HG02870 (cell line): ENCODE data around the gene MGAT2.
A peak's percentile ranks its signal among the peaks of the same experiment; 100 is the strongest.
"Not testable (repeated sequence)": the region's sequence is repeated elsewhere in the genome, so short reads cannot be mapped to it uniquely, and the experiment has no call there.

Experiments
- ATAC-seq: cut with Tn5 transposase; IDR thresholded peaks from one replicate; pipeline ENCODE4 v1.9.1; 2021; ENCODE audit warnings: mild to moderate bottlenecking, moderate library complexity; ENCODE audit not compliant: unreplicated experiment

MGAT2 gene

GRCh38 chr14:49612251-49612650, 8.3 kb upstream of the MGAT2 start:
- no peak for ATAC-seq

- no peak for ATAC-seq
Measured at GRCh38 chr14:49612671-49613070, 7.9 kb upstream of the MGAT2 start.

GRCh38 chr14:49614196-49614595, 6.4 kb upstream of the MGAT2 start:
- ATAC-seq = no peak

GRCh38 chr14:49615776-49616175, 4.8 kb upstream of the MGAT2 start:
- ATAC-seq = no peak

- ATAC-seq = no peak
Measured at GRCh38 chr14:49617852-49618519, 2.6 kb upstream of the MGAT2 start.

GRCh38 chr14:49619273-49619672, 1.3 kb upstream of the MGAT2 start:
- not testable (repeated sequence) for ATAC-seq

GRCh38 chr14:49619730-49620129, 869 bp upstream of the MGAT2 start:
- no peak for ATAC-seq

- peak; percentile 23 for ATAC-seq
Measured at GRCh38 chr14:49621114-49621881, 699 bp downstream of the MGAT2 start.

- no peak for ATAC-seq
Measured at GRCh38 chr14:49622022-49622607, 1.5 kb downstream of the MGAT2 start.

- no peak for ATAC-seq
Measured at GRCh38 chr14:49623387-49623786, 2.8 kb downstream of the MGAT2 start.

GRCh38 chr14:49623941-49624839, 3.6 kb downstream of the MGAT2 start:
- ATAC-seq = no peak

GRCh38 chr14:49633640-49634546, 13.3 kb downstream of the MGAT2 start:
- peak; percentile 67 for ATAC-seq

- peak; percentile 22 for ATAC-seq
Measured at GRCh38 chr14:49634547-49635334, 14.1 kb downstream of the MGAT2 start, which contains the start of gene DNAAF2. Gene DNAAF2 (minus strand): TSS chr14:49635244. CDS start chr14:49635149, 95 bp downstream.

GRCh38 chr14:49636866-49637265, 16.3 kb downstream of the MGAT2 start:
- no peak for ATAC-seq

GRCh38 chr14:49637534-49638078, 17.0 kb downstream of the MGAT2 start:
- no peak for ATAC-seq

GRCh38 chr14:49640540-49641417, 20.2 kb downstream of the MGAT2 start:
- ATAC-seq = no peak

GRCh38 chr14:49641697-49642129, 21.1 kb downstream of the MGAT2 start:
- no peak for ATAC-seq

- no peak for ATAC-seq
Measured at GRCh38 chr14:49642163-49642562, 21.6 kb downstream of the MGAT2 start.
